ENCODE data around the gene CHD3.

The CHD3 gene

DNA sequence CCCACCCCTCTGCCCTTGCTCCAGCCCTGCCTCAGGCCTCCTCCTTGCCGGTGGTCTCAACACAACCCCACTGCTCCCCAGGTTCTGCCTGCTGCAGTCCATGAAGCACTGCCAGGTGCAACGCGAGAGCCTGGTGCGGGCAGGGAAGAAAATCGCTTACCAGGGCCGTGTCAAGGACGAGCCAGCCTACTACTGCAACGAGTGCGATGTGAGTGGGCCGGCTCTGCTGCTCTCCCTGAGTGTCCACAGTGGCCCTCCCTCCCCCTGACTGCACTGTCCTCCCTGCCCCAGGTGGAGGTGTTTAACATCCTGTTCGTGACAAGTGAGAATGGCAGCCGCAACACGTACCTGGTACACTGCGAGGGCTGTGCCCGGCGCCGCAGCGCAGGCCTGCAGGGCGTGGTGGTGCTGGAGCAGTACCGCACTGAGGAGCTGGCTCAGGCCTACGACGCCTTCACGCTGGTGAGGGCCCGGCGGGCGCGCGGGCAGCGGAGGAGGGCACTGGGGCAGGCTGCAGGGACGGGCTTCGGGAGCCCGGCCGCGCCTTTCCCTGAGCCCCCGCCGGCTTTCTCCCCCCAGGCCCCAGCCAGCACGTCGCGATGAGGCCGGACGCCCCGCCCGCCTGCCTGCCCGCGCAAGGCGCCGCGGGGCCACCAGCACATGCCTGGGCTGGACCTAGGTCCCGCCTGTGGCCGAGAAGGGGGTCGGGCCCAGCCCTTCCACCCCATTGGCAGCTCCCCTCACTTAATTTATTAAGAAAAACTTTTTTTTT, 35.5 kb upstream of the CHD3 start:
- H3K27me3 ChIP-seq (ENCODE audit: insufficient read depth, low read length, poor library complexity): no peaks in the 10 kb centered on the region
- peaks cover 36% of the 10 kb centered on the region; the same call in 1 of the 2 replicates for H3K36me3 ChIP-seq (ENCODE audit: insufficient read depth, low read length)
- no peak overlapping the region for H3K4me2 ChIP-seq (ENCODE audit: insufficient read depth, low read length)
- no peak for TF ChIP-seq EZH2 (IDR thresholded peaks at IDR 0.05; ENCODE audit: borderline replicate concordance, low read depth, low read length, severe bottlenecking)
- TF ChIP-seq, protein P1, sequence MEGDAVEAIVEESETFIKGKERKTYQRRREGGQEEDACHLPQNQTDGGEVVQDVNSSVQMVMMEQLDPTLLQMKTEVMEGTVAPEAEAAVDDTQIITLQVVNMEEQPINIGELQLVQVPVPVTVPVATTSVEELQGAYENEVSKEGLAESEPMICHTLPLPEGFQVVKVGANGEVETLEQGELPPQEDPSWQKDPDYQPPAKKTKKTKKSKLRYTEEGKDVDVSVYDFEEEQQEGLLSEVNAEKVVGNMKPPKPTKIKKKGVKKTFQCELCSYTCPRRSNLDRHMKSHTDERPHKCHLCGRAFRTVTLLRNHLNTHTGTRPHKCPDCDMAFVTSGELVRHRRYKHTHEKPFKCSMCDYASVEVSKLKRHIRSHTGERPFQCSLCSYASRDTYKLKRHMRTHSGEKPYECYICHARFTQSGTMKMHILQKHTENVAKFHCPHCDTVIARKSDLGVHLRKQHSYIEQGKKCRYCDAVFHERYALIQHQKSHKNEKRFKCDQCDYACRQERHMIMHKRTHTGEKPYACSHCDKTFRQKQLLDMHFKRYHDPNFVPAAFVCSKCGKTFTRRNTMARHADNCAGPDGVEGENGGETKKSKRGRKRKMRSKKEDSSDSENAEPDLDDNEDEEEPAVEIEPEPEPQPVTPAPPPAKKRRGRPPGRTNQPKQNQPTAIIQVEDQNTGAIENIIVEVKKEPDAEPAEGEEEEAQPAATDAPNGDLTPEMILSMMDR (IDR thresholded peaks at IDR 0.05; ENCODE audit: borderline replicate concordance, extremely low read depth, low read length, poor library complexity, severe bottlenecking): no peak
- H3K4me3 ChIP-seq (ENCODE audit: low read depth in 1 of 2, low read length in 2 of 2): no peak overlapping the region
- no peak overlapping the region for H2AFZ ChIP-seq (ENCODE audit: low read depth, low read length)
- ATAC-seq (ENCODE audit: insufficient read depth, low read depth): no peak
- H3K27ac ChIP-seq (ENCODE audit: low read length): no peak overlapping the region
- no peak for DNase-seq
- H3K4me1 ChIP-seq (ENCODE audit: insufficient read depth, low read length): peaks cover 36% of the 10 kb centered on the region
- H3K9me3 ChIP-seq (ENCODE audit: insufficient read depth, low read length, severe bottlenecking): no peaks in the 10 kb centered on the region
- H3K79me2 ChIP-seq (ENCODE audit: insufficient read depth, low read length): peaks cover 20% of the 10 kb centered on the region
- peaks cover 9% of the 10 kb centered on the region; the same call in 1 of the 2 replicates for H4K20me1 ChIP-seq (ENCODE audit: insufficient read depth, low read length)
- no peak overlapping the region for H3K9ac ChIP-seq (ENCODE audit: low read depth, low read length)

DNA sequence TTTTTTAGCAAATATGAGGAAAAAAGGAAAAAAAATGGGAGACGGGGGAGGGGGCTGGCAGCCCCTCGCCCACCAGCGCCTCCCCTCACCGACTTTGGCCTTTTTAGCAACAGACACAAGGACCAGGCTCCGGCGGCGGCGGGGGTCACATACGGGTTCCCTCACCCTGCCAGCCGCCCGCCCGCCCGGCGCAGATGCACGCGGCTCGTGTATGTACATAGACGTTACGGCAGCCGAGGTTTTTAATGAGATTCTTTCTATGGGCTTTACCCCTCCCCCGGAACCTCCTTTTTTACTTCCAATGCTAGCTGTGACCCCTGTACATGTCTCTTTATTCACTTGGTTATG, 34.9 kb upstream of the CHD3 start:
- Histone ChIP-seq H3K4me1 (ENCODE audit: insufficient read depth, low read length) (peaks cover 42% of the 10 kb centered on the region), H4K20me1 (ENCODE audit: insufficient read depth, low read length) (peaks cover 9% of the 10 kb centered on the region; the same call in 1 of the 2 replicates), H3K9me3 (ENCODE audit: insufficient read depth, low read length, severe bottlenecking) (no peaks in the 10 kb centered on the region), H2AFZ (ENCODE audit: low read depth, low read length) (no peak overlapping the region), H3K9ac (ENCODE audit: low read depth, low read length) (no peak overlapping the region), H3K79me2 (ENCODE audit: insufficient read depth, low read length) (peaks cover 26% of the 10 kb centered on the region), H3K27me3 (ENCODE audit: insufficient read depth, low read length, poor library complexity) (no peaks in the 10 kb centered on the region), H3K4me3 (ENCODE audit: low read depth in 1 of 2, low read length in 2 of 2) (no peak overlapping the region), H3K27ac (ENCODE audit: low read length) (no peak overlapping the region), H3K4me2 (ENCODE audit: insufficient read depth, low read length) (no peak overlapping the region), H3K36me3 (ENCODE audit: insufficient read depth, low read length) (peaks cover 36% of the 10 kb centered on the region; the same call in 1 of the 2 replicates)
- no peak for ATAC-seq (ENCODE audit: insufficient read depth, low read depth)
- TF ChIP-seq, protein P1 (IDR thresholded peaks at IDR 0.05; ENCODE audit: borderline replicate concordance, extremely low read depth, low read length, poor library complexity, severe bottlenecking): no peak
- TF ChIP-seq EZH2 (IDR thresholded peaks at IDR 0.05; ENCODE audit: borderline replicate concordance, low read depth, low read length, severe bottlenecking): no peak
- DNase-seq: no peak

DNA sequence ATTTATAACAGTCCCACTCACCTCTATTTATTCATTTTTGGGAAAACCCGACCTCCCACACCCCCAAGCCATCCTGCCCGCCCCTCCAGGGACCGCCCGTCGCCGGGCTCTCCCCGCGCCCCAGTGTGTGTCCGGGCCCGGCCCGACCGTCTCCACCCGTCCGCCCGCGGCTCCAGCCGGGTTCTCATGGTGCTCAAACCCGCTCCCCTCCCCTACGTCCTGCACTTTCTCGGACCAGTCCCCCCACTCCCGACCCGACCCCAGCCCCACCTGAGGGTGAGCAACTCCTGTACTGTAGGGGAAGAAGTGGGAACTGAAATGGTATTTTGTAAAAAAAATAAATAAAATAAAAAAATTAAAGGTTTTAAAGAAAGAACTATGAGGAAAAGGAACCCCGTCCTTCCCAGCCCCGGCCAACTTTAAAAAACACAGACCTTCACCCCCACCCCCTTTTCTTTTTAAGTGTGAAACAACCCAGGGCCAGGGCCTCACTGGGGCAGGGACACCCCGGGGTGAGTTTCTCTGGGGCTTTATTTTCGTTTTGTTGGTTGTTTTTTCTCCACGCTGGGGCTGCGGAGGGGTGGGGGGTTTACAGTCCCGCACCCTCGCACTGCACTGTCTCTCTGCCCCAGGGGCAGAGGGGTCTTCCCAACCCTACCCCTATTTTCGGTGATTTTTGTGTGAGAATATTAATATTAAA, 34.4 kb upstream of the CHD3 start:
- Histone ChIP-seq H3K27me3 (ENCODE audit: insufficient read depth, low read length, poor library complexity) (no peaks in the 10 kb centered on the region), H3K4me2 (ENCODE audit: insufficient read depth, low read length) (no peak overlapping the region), H3K4me3 (ENCODE audit: low read depth in 1 of 2, low read length in 2 of 2) (no peak overlapping the region), H3K36me3 (ENCODE audit: insufficient read depth, low read length) (peaks cover 38% of the 10 kb centered on the region), H3K9ac (ENCODE audit: low read depth, low read length) (no peak overlapping the region), H3K9me3 (ENCODE audit: insufficient read depth, low read length, severe bottlenecking) (no peaks in the 10 kb centered on the region), H3K79me2 (ENCODE audit: insufficient read depth, low read length) (peaks cover 32% of the 10 kb centered on the region), H3K4me1 (ENCODE audit: insufficient read depth, low read length) (peaks cover 47% of the 10 kb centered on the region), H2AFZ (ENCODE audit: low read depth, low read length) (no peak overlapping the region), H4K20me1 (ENCODE audit: insufficient read depth, low read length) (peaks cover 9% of the 10 kb centered on the region; the same call in 1 of the 2 replicates), H3K27ac (ENCODE audit: low read length) (no peak overlapping the region)
- no peak for DNase-seq
- ATAC-seq (ENCODE audit: insufficient read depth, low read depth): no peak
- no peak for TF ChIP-seq EZH2 (IDR thresholded peaks at IDR 0.05; ENCODE audit: borderline replicate concordance, low read depth, low read length, severe bottlenecking)
- TF ChIP-seq, protein P1 (IDR thresholded peaks at IDR 0.05; ENCODE audit: borderline replicate concordance, extremely low read depth, low read length, poor library complexity, severe bottlenecking): no peak

Data from DND-41 (cell line).